HG02571 (cell line): ENCODE measurements around the gene CHD5.
"Not testable (repeated sequence)": the region's sequence is repeated elsewhere in the genome, so short reads cannot be mapped to it uniquely, and the experiment has no call there.

Experiments used
- ATAC-seq: cut with Tn5 transposase; IDR thresholded peaks from one replicate; pipeline ENCODE4 v1.9.1; 2021; ENCODE audit warnings: mild to moderate bottlenecking, moderate library complexity; ENCODE audit not compliant: unreplicated experiment

CHD5 gene

DNA sequence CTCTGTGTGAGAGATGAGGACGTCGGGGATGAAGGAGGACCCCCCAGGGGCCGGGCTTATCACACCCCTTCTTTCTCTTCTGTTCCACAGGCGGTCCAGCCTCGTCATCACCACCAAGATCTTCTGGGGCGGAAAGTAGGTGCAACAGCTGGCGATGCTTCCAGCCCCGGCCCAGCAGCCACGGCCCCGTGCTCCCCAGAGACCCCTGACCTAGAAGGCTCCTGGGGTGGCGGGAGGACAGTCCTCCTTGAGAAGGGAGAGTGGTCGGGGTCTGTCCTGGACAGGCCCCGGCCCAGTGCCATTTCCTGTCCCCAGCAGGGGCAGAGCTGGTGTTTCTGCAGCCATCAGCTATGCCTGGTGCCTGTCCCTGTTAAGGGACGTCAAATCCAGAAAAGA, 92.7 kb downstream of the CHD5 start:
- ATAC-seq, result no peak

GRCh38 chr1:6086762-6087376, 93.3 kb downstream of the CHD5 start:
- no peak for ATAC-seq

DNA sequence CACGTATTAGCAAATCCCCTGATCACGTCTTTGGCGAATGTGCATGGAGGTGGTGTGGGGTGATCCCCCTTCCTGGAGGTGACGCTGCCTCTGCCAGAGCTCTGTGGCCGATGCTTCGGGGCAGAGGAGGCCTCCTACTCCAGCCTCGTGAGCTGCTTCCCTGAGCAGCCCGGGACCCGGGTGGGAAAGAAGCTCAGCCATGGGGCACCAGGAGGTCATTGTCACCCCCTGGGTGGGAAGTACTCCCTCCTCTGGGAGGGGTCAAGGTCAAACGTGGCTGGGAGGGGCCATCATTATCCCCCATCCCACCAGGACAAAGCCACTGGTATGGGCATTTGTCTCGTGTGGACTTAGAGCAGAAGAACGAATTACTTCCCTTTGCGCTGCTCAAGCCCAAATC, 93.8 kb downstream of the CHD5 start:
- no peak for ATAC-seq

GRCh38 chr1:6085666-6086065, 94.5 kb downstream of the CHD5 start:
- ATAC-seq, result no peak

DNA sequence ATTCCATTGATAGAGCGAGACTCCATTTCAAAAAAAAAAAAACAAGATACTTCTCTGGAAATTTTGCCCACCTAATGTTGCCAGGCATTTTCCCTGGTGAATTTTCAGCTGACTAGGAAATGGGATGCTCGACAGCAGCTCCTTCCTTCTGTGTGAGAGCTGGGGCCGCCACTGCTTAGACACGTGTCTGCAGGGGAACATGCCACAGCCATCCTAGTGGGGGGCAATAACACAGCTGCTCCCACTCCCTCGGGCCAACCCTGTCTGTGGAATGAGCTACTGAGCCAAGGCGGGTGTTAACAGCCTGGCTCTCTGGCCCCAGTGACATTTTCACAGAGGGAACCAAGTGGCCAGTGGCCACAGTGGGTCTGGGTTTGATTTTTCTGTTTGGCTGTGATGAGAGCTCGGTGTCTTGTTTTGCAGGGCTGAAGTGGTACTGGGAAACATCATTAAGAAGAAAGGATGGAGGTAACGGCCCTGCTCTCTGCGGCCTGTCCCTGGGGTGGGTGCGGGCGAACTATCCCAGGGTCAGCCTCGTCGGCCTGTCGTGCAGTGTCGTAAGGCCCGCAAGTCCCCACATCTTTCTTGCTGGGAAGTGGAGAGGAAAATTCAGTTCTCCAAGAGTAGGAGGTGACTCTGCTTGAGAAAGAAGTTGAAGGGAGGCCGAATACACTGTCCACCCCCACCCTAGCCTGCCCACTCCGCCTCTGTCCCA, 95.2 kb downstream of the CHD5 start:
- ATAC-seq, result no peak

GRCh38 chr1:6083801-6084446, 96.2 kb downstream of the CHD5 start:
- ATAC-seq, result no peak

DNA sequence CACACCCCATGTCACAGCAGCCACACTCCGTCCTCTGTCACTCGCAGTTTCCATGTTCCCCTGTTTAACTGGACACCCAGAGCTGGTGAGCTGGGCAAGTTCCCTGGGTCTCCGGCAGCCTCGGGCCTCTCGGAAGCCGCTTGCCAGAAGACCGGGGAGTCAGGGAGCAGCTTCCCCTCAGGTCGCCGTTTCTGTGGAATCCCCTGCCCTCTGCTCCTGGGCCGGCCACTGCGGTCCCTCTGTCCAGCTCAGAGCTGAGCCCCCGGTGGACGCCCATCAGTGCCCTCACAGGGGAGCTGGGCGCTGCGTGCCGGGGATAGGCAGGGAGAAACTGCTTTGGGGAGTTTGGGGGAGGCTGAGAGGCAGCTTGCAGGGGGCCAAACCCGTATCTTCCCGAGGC, 96.7 kb downstream of the CHD5 start:
- ATAC-seq, result no peak

DNA sequence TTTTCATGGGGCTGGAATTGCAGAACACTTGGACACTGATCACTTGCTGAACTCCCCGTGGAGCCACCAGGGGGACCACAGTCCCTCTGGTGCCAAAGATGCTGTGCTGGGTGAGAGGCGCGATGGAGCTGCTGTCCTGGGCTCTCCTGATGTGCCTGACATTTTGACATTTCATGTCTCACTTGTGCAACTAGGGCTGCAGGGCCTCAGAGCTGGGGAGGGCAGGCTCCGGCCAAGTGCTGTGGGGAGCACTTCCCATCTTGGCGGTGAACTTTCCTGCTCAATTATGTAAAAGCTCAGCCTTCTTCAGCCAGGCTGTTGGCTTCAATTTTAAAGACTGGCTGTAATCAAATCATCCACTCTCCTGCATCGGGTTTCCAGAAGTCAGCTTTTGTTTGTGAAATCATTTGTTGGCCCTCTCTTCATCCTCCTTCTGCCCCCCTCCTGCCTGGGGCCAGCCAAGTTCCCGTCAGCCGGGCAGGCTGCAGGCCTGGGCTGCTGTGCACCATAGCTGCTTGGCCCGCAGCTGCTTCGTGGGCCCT, 97.6 kb downstream of the CHD5 start:
- ATAC-seq, result no peak

GRCh38 chr1:6081901-6082300, 98.2 kb downstream of the CHD5 start:
- ATAC-seq, result no peak

- no peak for ATAC-seq
Observed at GRCh38 chr1:6080469-6080868, 99.7 kb downstream of the CHD5 start.

GRCh38 chr1:6077919-6078318, 102.2 kb downstream of the CHD5 start:
- no peak for ATAC-seq

GRCh38 chr1:6077506-6077905, 102.6 kb downstream of the CHD5 start:
- no peak for ATAC-seq

DNA sequence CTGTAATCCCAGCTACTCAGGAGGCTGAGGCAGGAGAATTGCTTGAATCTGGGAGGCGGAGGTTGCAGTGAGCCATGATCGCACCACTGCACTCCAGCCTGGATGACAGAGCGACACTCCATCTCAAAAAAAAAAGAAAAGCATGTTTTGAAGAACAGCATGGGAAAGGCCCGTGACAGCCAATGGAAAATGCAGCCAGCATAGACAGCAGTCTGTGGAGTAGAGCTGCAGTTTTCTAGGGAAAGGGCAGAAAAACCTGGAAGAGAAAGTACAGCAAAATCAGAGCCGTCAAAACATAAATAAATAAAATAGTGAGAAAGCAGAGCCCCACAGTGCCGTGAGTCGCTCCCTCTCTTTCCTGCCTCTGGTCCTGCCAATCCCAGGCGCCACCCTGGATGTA, 103.1 kb downstream of the CHD5 start:
- not testable (repeated sequence) for ATAC-seq

DNA sequence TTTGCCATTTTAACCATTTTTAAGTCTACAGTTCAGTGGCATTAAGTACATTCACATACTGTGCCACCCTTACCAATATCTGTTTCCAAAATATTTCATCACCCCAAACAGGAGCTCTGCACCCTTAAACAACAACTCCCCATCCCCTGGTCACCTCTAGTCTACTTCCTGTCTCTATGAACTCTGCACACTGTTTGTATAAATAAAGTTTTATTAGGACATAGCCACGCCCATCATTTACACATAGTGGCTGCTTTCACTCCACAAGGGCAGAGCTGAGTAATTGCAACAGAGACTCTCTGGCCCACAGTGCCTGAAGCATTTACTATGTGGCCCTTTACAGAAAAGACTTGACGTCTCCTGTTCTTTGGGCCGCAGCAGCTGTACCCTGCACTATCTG, 104.4 kb downstream of the CHD5 start:
- no peak for ATAC-seq

DNA sequence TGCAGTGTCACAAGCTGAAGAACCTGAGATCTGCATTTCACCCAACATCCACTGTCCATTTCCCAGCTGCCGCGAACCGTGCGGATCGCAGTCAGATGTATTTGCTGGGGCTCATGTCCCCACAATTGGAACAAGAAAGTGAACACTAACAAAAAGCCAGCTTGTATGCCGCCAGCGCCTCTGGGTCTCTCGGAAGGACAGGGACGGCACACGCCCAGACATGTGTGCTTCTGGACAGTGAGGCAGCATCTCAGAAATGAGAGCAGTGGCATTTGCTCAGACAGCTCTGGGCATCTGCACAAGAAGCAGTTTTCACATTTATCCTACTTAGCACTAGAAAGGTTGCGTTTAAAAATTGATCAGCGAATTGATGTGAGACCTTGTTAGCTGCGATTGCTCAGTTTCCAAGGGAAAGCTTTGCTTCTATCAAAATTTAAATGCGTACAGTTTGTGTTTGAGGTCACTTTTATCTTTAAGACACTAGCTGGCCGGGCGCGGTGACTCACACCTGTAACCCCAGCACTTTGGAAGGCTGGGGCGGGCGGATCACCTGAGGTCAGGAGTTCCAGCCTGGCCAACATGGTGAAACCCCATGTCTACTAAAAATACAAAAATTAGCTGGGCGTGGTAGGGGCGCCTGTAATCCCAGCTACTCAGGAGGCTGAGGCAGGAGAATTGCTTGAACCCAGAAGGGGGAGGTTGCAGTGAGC, 105.8 kb downstream of the CHD5 start:
- ATAC-seq, result no peak

- ATAC-seq, result no peak
Observed at GRCh38 chr1:6073480-6074053, 106.6 kb downstream of the CHD5 start.

GRCh38 chr1:6072774-6073479, 107.2 kb downstream of the CHD5 start:
- ATAC-seq, result no peak

DNA sequence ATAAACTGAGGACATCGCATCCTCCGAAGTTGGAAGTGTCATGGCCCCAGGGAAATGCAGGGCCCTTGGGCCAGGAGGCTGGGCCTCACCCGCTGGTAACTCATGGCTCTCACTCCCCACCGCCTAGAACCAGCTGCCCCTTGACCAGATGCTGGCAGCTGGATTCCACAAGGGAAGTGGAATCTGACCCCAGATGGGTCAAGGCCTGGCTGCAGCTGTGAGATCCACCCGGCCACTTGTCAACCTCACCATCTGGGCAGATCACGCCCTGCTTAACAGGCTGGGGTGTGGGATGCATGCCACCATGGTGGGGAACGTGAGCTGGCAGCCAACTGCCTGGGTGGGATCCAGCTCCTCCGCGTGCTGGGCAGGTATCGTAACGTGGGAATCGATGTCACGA, 108.9 kb downstream of the CHD5 start:
- ATAC-seq, result no peak

DNA sequence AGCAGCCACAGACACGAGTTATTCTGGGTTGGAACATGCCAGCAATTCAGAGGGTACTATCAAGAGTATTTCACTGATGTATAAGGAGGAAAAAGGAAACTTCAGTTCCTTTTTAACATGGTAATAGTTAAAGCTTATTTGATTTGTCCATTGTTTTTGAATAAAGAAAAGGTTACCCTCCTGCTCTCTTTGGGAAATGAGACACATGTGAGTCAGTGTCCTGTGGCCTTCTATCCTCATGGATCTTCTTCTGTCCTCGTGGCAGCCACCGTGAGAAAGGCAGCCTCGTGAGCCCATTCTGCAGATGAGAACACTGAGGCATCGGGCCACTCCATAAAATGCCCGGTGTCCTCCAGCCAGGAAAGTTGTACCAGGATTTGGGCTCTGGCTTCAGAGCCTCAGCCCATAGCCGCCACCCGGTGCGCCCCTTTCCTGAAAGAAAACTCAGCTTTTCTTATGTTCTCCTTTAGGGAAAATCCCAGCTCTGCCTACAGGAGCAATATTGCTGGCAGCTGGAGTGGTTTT, 109.6 kb downstream of the CHD5 start:
- no peak for ATAC-seq

GRCh38 chr1:6069573-6069972, 110.5 kb downstream of the CHD5 start:
- ATAC-seq, result no peak
